IMR-90 (cell line): ENCODE results near the gene ZFPM1. TPM values are rescaled to one million over a fixed set of nuclear protein-coding genes. Genes with fewer than 3 reads are reported as not detected.

Experiments used
- ATAC-seq: fragments of 200-7000 bp; cut with Tn5 transposase; 2 replicates; pipeline ENCODE4 v1.9.1; 2020; ENCODE audit warnings: low read depth, mild to moderate bottlenecking, moderate library complexity
- BruUV-seq: library from RNA; stranded (reverse); fragments of 400-500 nt; replicated peaks from 2 replicates; lab custom pipeline; 2021; lab: Mats Ljungman, UMichigan
- CTCF ChIA-PET: fragments of 300-600 bp; formaldehyde crosslinking; extraction: SDS; loops from one replicate; lab custom pipeline; 2021; ENCODE audit warnings: antibody characterized with exemption; lab: Yijun Ruan, JAX
- POLR2A ChIA-PET: fragments of 300-600 bp; sonication (Branson Sonifier 250); formaldehyde crosslinking; loops from one replicate; lab custom pipeline; 2022; ENCODE audit warnings: antibody characterized with exemption; ENCODE audit not compliant: unreplicated experiment; lab: Charles Lee
- DNase-seq: peaks from one replicate; pipeline ENCODE4 v3.0.0; 2013
- H2AFZ ChIP-seq: replicated peaks from 2 replicates; pipeline ENCODE3; 2013; ENCODE audit warnings: low read length, mild to moderate bottlenecking; ENCODE audit not compliant: poor library complexity
- H2AK5ac ChIP-seq: 2 replicates; pipeline ENCODE4 v1.6.1; 2013; ENCODE audit warnings: low read depth, low read length, inconsistent platforms
- H2AK9ac ChIP-seq: replicated peaks from 2 replicates; pipeline ENCODE3; 2013; ENCODE audit warnings: mild to moderate bottlenecking, low read depth, low read length, moderate library complexity; ENCODE audit not compliant: poor library complexity
- H2BK120ac ChIP-seq: 2 replicates; pipeline ENCODE4 v1.6.1; 2013; ENCODE audit warnings: low read depth, low read length, inconsistent platforms
- H2BK15ac ChIP-seq: 3 replicates; pipeline ENCODE4 v1.6.1; 2013; ENCODE audit warnings: low read depth, low read length, inconsistent platforms
- H2BK20ac ChIP-seq: 2 replicates; pipeline ENCODE4 v1.6.1; 2013; ENCODE audit warnings: low read depth, mild to moderate bottlenecking, inconsistent platforms, low read length, moderate library complexity
- H2BK5ac ChIP-seq: 2 replicates; pipeline ENCODE4 v1.6.1; 2013; ENCODE audit warnings: mild to moderate bottlenecking, low read depth, low read length, inconsistent platforms; ENCODE audit not compliant: poor library complexity, severe bottlenecking
- H3K14ac ChIP-seq: replicated peaks from 2 replicates; pipeline ENCODE4 v1.6.1; 2013; ENCODE audit warnings: low read depth, low read length, inconsistent platforms
- H3K18ac ChIP-seq: 2 replicates; pipeline ENCODE4 v1.6.1; 2013; ENCODE audit warnings: low read depth, low read length, control low read depth
- H3K23ac ChIP-seq: 2 replicates; pipeline ENCODE4 v1.6.1; 2013; ENCODE audit warnings: low read depth, low read length, inconsistent platforms
- H3K27ac ChIP-seq: 2 replicates; pipeline ENCODE4 v1.5.1; 2013; ENCODE audit warnings: mild to moderate bottlenecking, control low read depth, low read length; ENCODE audit not compliant: insufficient read depth
- H3K27me3 ChIP-seq: 2 replicates; pipeline ENCODE4 v1.6.1; 2013; ENCODE audit warnings: low read length; ENCODE audit not compliant: control insufficient read depth, insufficient read depth
- H3K36me3 ChIP-seq: 2 replicates; pipeline ENCODE4 v1.6.1; 2013; ENCODE audit warnings: low read length, mixed read lengths; ENCODE audit not compliant: control insufficient read depth, insufficient read depth
- H3K4ac ChIP-seq: 2 replicates; pipeline ENCODE4 v1.6.1; 2013; ENCODE audit warnings: low read depth, low read length, inconsistent platforms
- H3K4me1 ChIP-seq: 2 replicates; pipeline ENCODE4 v1.6.1; 2013; ENCODE audit warnings: low read length, mixed read lengths; ENCODE audit not compliant: control insufficient read depth, insufficient read depth
- H3K4me2 ChIP-seq: 2 replicates; pipeline ENCODE4 v1.6.1; 2013; ENCODE audit warnings: low read depth, mild to moderate bottlenecking, control low read depth, low read length, moderate library complexity
- H3K4me3 ChIP-seq: 2 replicates; pipeline ENCODE4 v1.5.1; 2013; ENCODE audit warnings: low read depth, mild to moderate bottlenecking, control low read depth, low read length, moderate library complexity; ENCODE audit not compliant: insufficient read depth
- H3K56ac ChIP-seq: 2 replicates; pipeline ENCODE4 v1.6.1; 2013; ENCODE audit warnings: low read length, inconsistent platforms; ENCODE audit not compliant: insufficient read depth; ENCODE audit errors: extremely low read depth
- H3K79me1 ChIP-seq, 2 experiments: 2 replicates each; pipeline ENCODE4 v1.6.1; 2013; ENCODE audit warnings: low read length in 2 of 2, inconsistent platforms in 1 of 2, low read depth in 1 of 2
- H3K9ac ChIP-seq: 2 replicates; pipeline ENCODE4 v1.6.1; 2013; ENCODE audit warnings: low read depth, low read length, control low read depth
- H3K9me1 ChIP-seq: 2 replicates; pipeline ENCODE4 v1.6.1; 2013; ENCODE audit warnings: low read length, inconsistent platforms; ENCODE audit not compliant: insufficient read depth
- H3K9me3 ChIP-seq: 2 replicates; pipeline ENCODE4 v1.6.1; 2013; ENCODE audit warnings: low read length; ENCODE audit not compliant: control insufficient read depth, insufficient read depth
- H4K20me1 ChIP-seq: 2 replicates; pipeline ENCODE4 v1.6.1; 2013; ENCODE audit warnings: low read length, inconsistent platforms; ENCODE audit not compliant: insufficient read depth
- H4K5ac ChIP-seq: 2 replicates; pipeline ENCODE4 v1.6.1; 2013; ENCODE audit warnings: mild to moderate bottlenecking, low read depth, low read length, control low read depth
- H4K8ac ChIP-seq, 2 experiments: 2 replicates each; pipeline ENCODE4 v1.6.1; 2013; ENCODE audit warnings: low read depth in 2 of 2, low read length in 2 of 2, control low read depth in 1 of 2, inconsistent platforms in 1 of 2
- H4K91ac ChIP-seq: 2 replicates; pipeline ENCODE4 v1.6.1; 2013; ENCODE audit warnings: low read depth, low read length, inconsistent platforms; ENCODE audit not compliant: insufficient read depth
- BHLHE40 ChIP-seq: fragments of 150-350 bp; IDR thresholded peaks from 2 replicates; pipeline ENCODE4 v1.6.1; 2016; ENCODE audit warnings: mild to moderate bottlenecking, low read depth, low read length
- CEBPB ChIP-seq: IDR thresholded peaks from 2 replicates; pipeline ENCODE4 v1.6.1; 2012; ENCODE audit warnings: low read depth, low read length, improper control_type of control experiment
- CHD1 ChIP-seq: IDR thresholded peaks from 2 replicates; pipeline ENCODE4 v1.6.1; 2012; ENCODE audit warnings: low read depth, low read length, improper control_type of control experiment
- CTCF ChIP-seq: conservative IDR thresholded peaks from 2 replicates; pipeline ENCODE4 v1.5.1; 2012; ENCODE audit warnings: mild to moderate bottlenecking, low read depth, low read length, improper control_type of control experiment
- FOS ChIP-seq: fragments of 150-350 bp; IDR thresholded peaks from 2 replicates; pipeline ENCODE4 v1.6.1; 2016; ENCODE audit warnings: low read depth, low read length
- MAFK ChIP-seq: IDR thresholded peaks from 2 replicates; pipeline ENCODE4 v1.6.1; 2012; ENCODE audit warnings: low read depth, low read length, improper control_type of control experiment
- MAZ ChIP-seq: IDR thresholded peaks from 2 replicates; pipeline ENCODE4 v1.6.1; 2012; ENCODE audit warnings: low read depth, mild to moderate bottlenecking, low read length, improper control_type of control experiment, moderate library complexity, borderline replicate concordance
- MXI1 ChIP-seq: IDR thresholded peaks from 2 replicates; pipeline ENCODE4 v1.6.1; 2012; ENCODE audit warnings: low read depth, mild to moderate bottlenecking, low read length, moderate library complexity, borderline replicate concordance
- NFE2L2 ChIP-seq: fragments of 150-350 bp; IDR thresholded peaks from 2 replicates; pipeline ENCODE4 v1.6.1; 2016; ENCODE audit warnings: low read depth, mild to moderate bottlenecking, low read length
- POLR2A ChIP-seq: IDR thresholded peaks from 2 replicates; pipeline ENCODE4 v1.6.1; 2012; ENCODE audit warnings: mild to moderate bottlenecking, low read depth, low read length
- RAD21 ChIP-seq: IDR thresholded peaks from 2 replicates; pipeline ENCODE4 v1.6.1; 2012; ENCODE audit warnings: low read length, improper control_type of control experiment
- RCOR1 ChIP-seq: IDR thresholded peaks from 2 replicates; pipeline ENCODE4 v1.6.1; 2012; ENCODE audit warnings: mild to moderate bottlenecking, low read length, improper control_type of control experiment; ENCODE audit not compliant: insufficient replicate concordance
- RFX5 ChIP-seq: IDR thresholded peaks from 2 replicates; pipeline ENCODE4 v1.8.0; 2012; ENCODE audit warnings: low read depth, mild to moderate bottlenecking, low read length, moderate library complexity
- SMC3 ChIP-seq: fragments of 150-350 bp; IDR thresholded peaks from 2 replicates; pipeline ENCODE4 v1.6.1; 2016; ENCODE audit warnings: low read depth, mild to moderate bottlenecking, antibody characterized with exemption, low read length, moderate library complexity
- WGBS, 2 experiments: methylation state at CpG; one replicate each; pipeline versions ENCODE4 v1.1.5 to v1.1.7; 2013; ENCODE audit warnings: missing lambda C conversion rate in 2 of 2; ENCODE audit not compliant: insufficient read length in 1 of 2; ENCODE audit errors: extremely low coverage in 2 of 2; 5-methylcytosine and 5-hydroxymethylcytosine counted together
- dilution Hi-C: fragments of 300-500 bp; cut with HindIII; formaldehyde crosslinking; loops from one replicate; pipeline ENCODE4 v1.14.3; 2018; ENCODE audit warnings: low sequenced_read_pairs; ENCODE audit not compliant: unreplicated experiment
- in situ Hi-C: fragments of 300-500 bp; cut with MboI; formaldehyde crosslinking; loops from 3 replicates; pipeline ENCODE4 v1.14.3; 2019; ENCODE audit warnings: low sequenced_read_pairs, inconsistent platforms, mixed read lengths
- intact Hi-C: fragments of 100-400 bp; cut with micrococcal nuclease; formaldehyde crosslinking; loops from 2 replicates; pipeline ENCODE4 v1.10.0; 2022
- polyA plus RNA-seq, 3 experiments: library from polyadenylated mRNA; depleted of rRNA; stranded (reverse); fragments of >200 nt; gene quantifications; 2 replicates each; pipeline ENCODE4 v1.2.3, GENCODE V29; 2012; ENCODE audit warnings: low replicate concordance in 1 of 3
- total RNA-seq: library from RNA; depleted of rRNA; stranded (reverse); fragments of >200 nt; gene quantifications from 2 replicates; pipeline ENCODE4 v1.2.3, GENCODE V29; 2012
- TF ChIP-seq, protein P1 (sequence below): fragments of 150-350 bp; IDR thresholded peaks from 2 replicates; pipeline ENCODE4 v1.6.1; 2017; ENCODE audit warnings: mild to moderate bottlenecking, antibody characterized with exemption, low read length, low read depth

ZFPM1 gene
- total and polyA plus RNA-seq, 2 of the 4 experiments (the other 2 are of a cell fraction) = 0.36 to 1.1 TPM

DNA sequence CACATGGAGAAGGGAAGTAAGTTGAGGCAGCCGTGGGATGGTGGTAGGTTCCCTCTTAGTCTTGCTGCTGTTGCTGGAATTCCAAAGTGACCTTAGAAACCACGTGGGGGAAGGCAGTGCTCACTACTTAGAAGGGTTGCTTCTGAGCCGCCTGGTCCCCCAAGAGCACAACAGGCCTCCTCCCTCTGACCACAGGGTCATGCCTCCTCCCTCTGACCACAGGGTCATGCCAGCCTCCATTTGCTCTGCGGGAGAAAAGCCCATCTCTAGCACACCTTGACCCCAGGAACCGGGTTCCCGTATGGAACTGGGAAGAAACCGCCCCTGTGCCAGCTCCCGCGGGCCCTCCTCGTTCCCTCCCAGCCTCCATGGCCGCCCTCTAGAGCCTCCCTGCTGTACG, 13.4 kb upstream of the ZFPM1 start:
- in situ Hi-C loops = no loop called here
- H3K56ac ChIP-seq = no peak overlapping the region
- WGBS, 2 experiments = 90% methylated on average over 2 of the region's 12 CpGs; no CpG with 5 or more reads in 1 of the 2 experiments
- H2AFZ ChIP-seq = no peak overlapping the region
- CTCF ChIA-PET = no interaction called here
- H3K4ac ChIP-seq = no peak overlapping the region
- H3K27me3 ChIP-seq = no peaks in the 10 kb centered on the region
- H2BK120ac ChIP-seq = no peak overlapping the region
- H4K20me1 ChIP-seq = peaks cover 61% of the 10 kb centered on the region
- H4K5ac ChIP-seq = no peak overlapping the region
- H3K4me3 ChIP-seq = no peak overlapping the region
- ATAC-seq (no peak), DNase-seq (no peak)
- no peak overlapping the region for H2BK5ac ChIP-seq
- no peaks in the 10 kb centered on the region for H3K9me3 ChIP-seq
- H3K9ac ChIP-seq = no peak overlapping the region
- peaks cover 39% of the 10 kb centered on the region; the same call in 1 of the 2 replicates for H3K36me3 ChIP-seq
- no peak overlapping the region for H2BK15ac ChIP-seq
- no peak overlapping the region for H4K8ac ChIP-seq
- POLR2A ChIA-PET = no interaction called here
- no peak overlapping the region for H4K91ac ChIP-seq
- H3K23ac ChIP-seq = no peak overlapping the region
- peaks cover 4 to 25% of the 10 kb centered on the region in 2 experiments; a peak in 3 of 4 replicates for H3K79me1 ChIP-seq
- peaks cover 6% of the 10 kb centered on the region for H3K4me1 ChIP-seq
- no peak overlapping the region for H3K4me2 ChIP-seq
- H2BK20ac ChIP-seq = no peak overlapping the region
- 0 out of 2 replicates have a peak overlapping the region, but pooled peaks have one; percentile 46 for H2AK5ac ChIP-seq
- no peak overlapping the region for H3K14ac ChIP-seq
- H2AK9ac ChIP-seq = no peak overlapping the region
- no TSS peak for BruUV-seq
- TF ChIP-seq, protein P1, sequence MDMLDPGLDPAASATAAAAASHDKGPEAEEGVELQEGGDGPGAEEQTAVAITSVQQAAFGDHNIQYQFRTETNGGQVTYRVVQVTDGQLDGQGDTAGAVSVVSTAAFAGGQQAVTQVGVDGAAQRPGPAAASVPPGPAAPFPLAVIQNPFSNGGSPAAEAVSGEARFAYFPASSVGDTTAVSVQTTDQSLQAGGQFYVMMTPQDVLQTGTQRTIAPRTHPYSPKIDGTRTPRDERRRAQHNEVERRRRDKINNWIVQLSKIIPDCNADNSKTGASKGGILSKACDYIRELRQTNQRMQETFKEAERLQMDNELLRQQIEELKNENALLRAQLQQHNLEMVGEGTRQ = no peak
- no peak for TF ChIP-seq CTCF
- TF ChIP-seq FOS = no peak
- no peak for TF ChIP-seq MAZ
- no peak for TF ChIP-seq SMC3
- TF ChIP-seq BHLHE40 = no peak
- TF ChIP-seq MAFK = no peak
- TF ChIP-seq CHD1 = no peak
- TF ChIP-seq CEBPB = no peak
- no peak for TF ChIP-seq POLR2A
- no peak for TF ChIP-seq RAD21
- no peak for TF ChIP-seq MXI1
- TF ChIP-seq RFX5 = no peak
- no peak for TF ChIP-seq RCOR1
- TF ChIP-seq NFE2L2 = no peak
- no peak overlapping the region for H3K18ac ChIP-seq
- dilution Hi-C loops = no loop called here
- no peak overlapping the region for H3K27ac ChIP-seq
- intact Hi-C loops = no loop called here
- peaks cover 2% of the 10 kb centered on the region; the same call in 1 of the 2 replicates for H3K9me1 ChIP-seq
